NCI-H1694 treated with DMSO at 0.1 percent for 48 hours (cell line): ENCODE data around the gene NDST1.

ENCODE experiments used
- DNase-seq: peaks from one replicate; lab custom pipeline; 2025; lab: John Stamatoyannopoulos, UW

The NDST1 gene

GRCh38 chr5:150489360-150490295 is 18.3 kb upstream of the NDST1 start:
- DNase-seq, result no peak

- DNase-seq, result no peak
Observed at GRCh38 chr5:150490296-150490669, 17.6 kb upstream of the NDST1 start.

GRCh38 chr5:150490754-150491153 is 17.2 kb upstream of the NDST1 start:
- DNase-seq, result no peak

- no peak for DNase-seq
Observed at GRCh38 chr5:150491876-150492275, 16.1 kb upstream of the NDST1 start.

GRCh38 chr5:150492621-150493020 is 15.3 kb upstream of the NDST1 start:
- no peak for DNase-seq

GRCh38 chr5:150496098-150496497 is 11.8 kb upstream of the NDST1 start:
- no peak for DNase-seq

GRCh38 chr5:150496534-150496933 is 11.4 kb upstream of the NDST1 start:
- no peak for DNase-seq

GRCh38 chr5:150497274-150497988 is 10.5 kb upstream of the NDST1 start:
- DNase-seq, result no peak

- DNase-seq, result no peak
Observed at GRCh38 chr5:150497989-150498317, 10.0 kb upstream of the NDST1 start.

GRCh38 chr5:150498501-150498900 is 9.4 kb upstream of the NDST1 start:
- DNase-seq, result no peak

GRCh38 chr5:150498971-150499370 is 9.0 kb upstream of the NDST1 start:
- DNase-seq, result no peak

GRCh38 chr5:150499437-150499956 is 8.4 kb upstream of the NDST1 start:
- DNase-seq, result no peak

- DNase-seq, result no peak
Observed at GRCh38 chr5:150500328-150500841, 7.5 kb upstream of the NDST1 start.

GRCh38 chr5:150500905-150501304 is 7.0 kb upstream of the NDST1 start:
- no peak for DNase-seq

GRCh38 chr5:150502106-150502505 is 5.8 kb upstream of the NDST1 start:
- no peak for DNase-seq

- DNase-seq, result no peak
Observed at GRCh38 chr5:150502847-150503246, 5.1 kb upstream of the NDST1 start.

GRCh38 chr5:150503386-150503785 is 4.5 kb upstream of the NDST1 start:
- DNase-seq, result no peak

GRCh38 chr5:150503977-150504620 is 3.8 kb upstream of the NDST1 start:
- DNase-seq, result no peak

- DNase-seq, result no peak
Observed at GRCh38 chr5:150505041-150505511, 2.9 kb upstream of the NDST1 start.

- DNase-seq, result no peak
Observed at GRCh38 chr5:150505816-150506215, 2.1 kb upstream of the NDST1 start.

GRCh38 chr5:150506571-150507473 is 1.1 kb upstream of the NDST1 start:
- no peak for DNase-seq
